ENCODE data around the gene LCN6.

DNA sequence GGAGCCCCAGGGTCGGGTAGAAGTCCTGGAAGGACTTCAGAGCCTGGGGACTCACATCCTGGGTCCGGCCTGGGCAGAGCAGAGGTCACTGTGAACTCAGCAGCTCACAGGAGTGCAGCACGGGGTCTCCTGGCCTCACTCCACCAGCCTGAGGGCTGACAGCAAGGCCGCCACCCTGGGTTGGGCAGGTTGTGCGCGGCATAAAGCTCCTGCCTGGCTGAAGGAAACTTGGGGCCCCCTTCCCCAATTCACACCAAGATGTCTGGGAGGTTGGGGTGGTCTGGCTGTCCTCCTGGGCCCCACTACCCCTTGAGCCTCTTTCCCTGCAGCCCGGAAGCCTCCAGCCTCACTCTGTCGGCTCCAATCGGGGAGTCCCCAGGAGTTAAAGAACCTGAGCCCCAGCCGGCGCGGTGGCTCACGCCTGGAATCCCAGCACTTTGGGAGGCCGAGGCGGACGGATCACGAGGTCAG is 13.9 kb upstream of the LCN6 start:
- no peak for TF ChIP-seq CTCF (IDR thresholded peaks at IDR 0.05)
- TF ChIP-seq POLR2A (IDR thresholded peaks at IDR 0.05) = no peak
